ENCODE data around the gene WDR33. TPM values are rescaled to one million over a fixed set of nuclear protein-coding genes. Genes with fewer than 3 reads are reported as not detected.
A peak's percentile ranks its signal among the peaks of the same experiment; 100 is the strongest.

The WDR33 gene
- total RNA-seq: 37.1 TPM

- Histone ChIP-seq H3K4me1 (peaks cover 40% of the 10 kb centered on the region), H3K4me3 (peak within 1 kb of the TSS; percentile 69 to 96), H3K9me3 (no peaks in the 10 kb centered on the region), H3K27me3 (no peaks in the 10 kb centered on the region), H3K27ac (peak within 1 kb of the TSS; percentile 95), H3K36me3 (no peaks in the 10 kb centered on the region)
- intact Hi-C loops (cut with DNase I): loop anchor here (10.0 kb wide), 1 partner anchor 106 kb away; the partner anchor contains the start of gene SFT2D3
- TF ChIP-seq POLR2AphosphoS5 (IDR thresholded peaks at IDR 0.05; ENCODE audit: insufficient read depth in 1 of 2, low read depth in 1 of 2) (peak; percentile 86 to 93), POLR2A (IDR thresholded peaks at IDR 0.05) (peak in 1 of 2 donors; percentile 70), CTCF (IDR thresholded peaks at IDR 0.05) (no peak)
- DNase-seq (ENCODE audit: extremely low spot score in 2 of 2): peak in 1 of 2 donors; percentile 90
Observed at GRCh38 chr2:127810619-127811396, at the start of gene WDR33. Gene WDR33 (minus strand): TSS chr2:127811171. CDS start chr2:127770981, 40,190 bp downstream.

- DNase-seq (ENCODE audit: extremely low spot score in 2 of 2): no peak
- H3K9me3 ChIP-seq: no peaks in the 10 kb centered on the region
- no peak overlapping the region for H3K27ac ChIP-seq
- no peak overlapping the region for H3K4me3 ChIP-seq
- H3K4me1 ChIP-seq: peaks cover 40% of the 10 kb centered on the region
- TF ChIP-seq CTCF (IDR thresholded peaks at IDR 0.05) (no peak), POLR2AphosphoS5 (IDR thresholded peaks at IDR 0.05; ENCODE audit: insufficient read depth in 1 of 2, low read depth in 1 of 2) (no peak), POLR2A (IDR thresholded peaks at IDR 0.05) (no peak)
- H3K36me3 ChIP-seq: peaks cover 0 to 21% of the 10 kb centered on the region in 2 donors
- H3K27me3 ChIP-seq: no peaks in the 10 kb centered on the region
- intact Hi-C loops (cut with DNase I): no loop called here
Observed at GRCh38 chr2:127860130-127860529, 49.2 kb upstream of the WDR33 start.

- Histone ChIP-seq H3K27ac (no peak overlapping the region), H3K4me3 (no peak overlapping the region), H3K27me3 (no peaks in the 10 kb centered on the region), H3K9me3 (no peaks in the 10 kb centered on the region), H3K36me3 (peaks cover 0 to 17% of the 10 kb centered on the region in 2 donors), H3K4me1 (peaks cover 44% of the 10 kb centered on the region)
- intact Hi-C loops (cut with DNase I): no loop called here
- TF ChIP-seq POLR2A (IDR thresholded peaks at IDR 0.05) (no peak), POLR2AphosphoS5 (IDR thresholded peaks at IDR 0.05; ENCODE audit: insufficient read depth in 1 of 2, low read depth in 1 of 2) (no peak), CTCF (IDR thresholded peaks at IDR 0.05) (no peak)
- no peak for DNase-seq (ENCODE audit: extremely low spot score in 2 of 2)
Observed at GRCh38 chr2:127859712-127860085, 48.7 kb upstream of the WDR33 start.

GRCh38 chr2:127857265-127857808, 46.4 kb upstream of the WDR33 start:
- Histone ChIP-seq H3K9me3 (no peaks in the 10 kb centered on the region), H3K4me3 (peak overlapping the region; percentile 75 to 89), H3K27ac (peak overlapping the region; percentile 74), H3K27me3 (no peaks in the 10 kb centered on the region), H3K36me3 (no peaks in the 10 kb centered on the region), H3K4me1 (peaks cover 52% of the 10 kb centered on the region)
- TF ChIP-seq POLR2AphosphoS5 (IDR thresholded peaks at IDR 0.05; ENCODE audit: insufficient read depth in 1 of 2, low read depth in 1 of 2): no peak
- no peak for TF ChIP-seq CTCF (IDR thresholded peaks at IDR 0.05)
- DNase-seq (ENCODE audit: extremely low spot score in 2 of 2): no peak
- intact Hi-C loops (cut with DNase I): no loop called here

GRCh38 chr2:127853671-127854070, 42.7 kb upstream of the WDR33 start:
- intact Hi-C loops (cut with DNase I): no loop called here

More at GRCh38 chr2:127853671-127854070, 42.7 kb upstream of the WDR33 start:
- no peak for DNase-seq (ENCODE audit: extremely low spot score in 2 of 2)
- no peak overlapping the region for H3K4me3 ChIP-seq
- H3K36me3 ChIP-seq: peaks cover 0 to 13% of the 10 kb centered on the region in 2 donors
- no peaks in the 10 kb centered on the region for H3K9me3 ChIP-seq
- peaks cover 41% of the 10 kb centered on the region for H3K4me1 ChIP-seq
- no peak overlapping the region for H3K27ac ChIP-seq
- TF ChIP-seq POLR2AphosphoS5 (IDR thresholded peaks at IDR 0.05; ENCODE audit: insufficient read depth in 1 of 2, low read depth in 1 of 2) (no peak), POLR2A (IDR thresholded peaks at IDR 0.05) (no peak)
- H3K27me3 ChIP-seq: no peaks in the 10 kb centered on the region
